BE2C (cell line): ENCODE data around the gene RPL38.

Experiments used
- DNase-seq: peaks from one replicate; pipeline ENCODE4 v3.0.0-alpha.2; 2020
- H3K27me3 ChIP-seq: fragments of 250-450 bp; sonication (Bioruptor Pico); 2 replicates; pipeline ENCODE4 v1.5.1; 2020; ENCODE audit warnings: mild to moderate bottlenecking
- H3K36me3 ChIP-seq: fragments of 250-450 bp; sonication (Bioruptor Pico); 2 replicates; pipeline ENCODE4 v1.5.1; 2020; ENCODE audit warnings: mild to moderate bottlenecking
- H3K4me1 ChIP-seq: fragments of 250-450 bp; sonication (Bioruptor Pico); 2 replicates; pipeline ENCODE4 v1.5.1; 2020
- H3K4me3 ChIP-seq: 2 replicates; pipeline ENCODE4 v1.5.1; 2011; ENCODE audit warnings: low read depth, low read length
- H3K9me3 ChIP-seq: fragments of 250-450 bp; sonication (Bioruptor Pico); 2 replicates; pipeline ENCODE4 v1.5.1; 2020
- TF ChIP-seq, protein P1 (sequence below): IDR thresholded peaks from 2 replicates; pipeline ENCODE4 v1.5.1; 2012; ENCODE audit warnings: mild to moderate bottlenecking, low read depth, low read length

RPL38 gene

DNA sequence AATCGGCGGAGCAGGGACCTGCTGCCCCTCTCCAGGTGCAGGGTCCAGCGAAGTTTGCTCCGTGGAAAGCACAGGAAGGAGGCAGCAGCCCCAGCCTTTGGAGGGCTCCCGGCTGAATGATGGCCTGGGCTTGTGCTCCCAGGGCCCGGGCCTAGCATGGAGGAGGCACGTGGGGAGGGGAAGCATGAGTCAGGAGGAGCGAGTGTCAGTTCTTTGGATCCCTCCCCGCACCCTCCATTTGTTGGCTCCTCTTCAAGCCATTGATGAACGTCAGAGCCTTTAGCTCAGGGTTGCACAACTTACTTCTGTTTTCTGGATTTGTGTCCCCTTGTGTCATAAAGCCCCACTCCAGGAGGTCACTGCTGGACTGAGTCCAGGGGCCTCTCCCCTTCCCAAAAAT is 35.7 kb downstream of the RPL38 start:
- Histone ChIP-seq H3K9me3 (no peaks in the 10 kb centered on the region), H3K4me3 (no peak overlapping the region), H3K27me3 (no peaks in the 10 kb centered on the region), H3K4me1 (no peaks in the 10 kb centered on the region), H3K36me3 (no peaks in the 10 kb centered on the region; the same call in 1 of the 2 replicates)
- TF ChIP-seq, protein P1, sequence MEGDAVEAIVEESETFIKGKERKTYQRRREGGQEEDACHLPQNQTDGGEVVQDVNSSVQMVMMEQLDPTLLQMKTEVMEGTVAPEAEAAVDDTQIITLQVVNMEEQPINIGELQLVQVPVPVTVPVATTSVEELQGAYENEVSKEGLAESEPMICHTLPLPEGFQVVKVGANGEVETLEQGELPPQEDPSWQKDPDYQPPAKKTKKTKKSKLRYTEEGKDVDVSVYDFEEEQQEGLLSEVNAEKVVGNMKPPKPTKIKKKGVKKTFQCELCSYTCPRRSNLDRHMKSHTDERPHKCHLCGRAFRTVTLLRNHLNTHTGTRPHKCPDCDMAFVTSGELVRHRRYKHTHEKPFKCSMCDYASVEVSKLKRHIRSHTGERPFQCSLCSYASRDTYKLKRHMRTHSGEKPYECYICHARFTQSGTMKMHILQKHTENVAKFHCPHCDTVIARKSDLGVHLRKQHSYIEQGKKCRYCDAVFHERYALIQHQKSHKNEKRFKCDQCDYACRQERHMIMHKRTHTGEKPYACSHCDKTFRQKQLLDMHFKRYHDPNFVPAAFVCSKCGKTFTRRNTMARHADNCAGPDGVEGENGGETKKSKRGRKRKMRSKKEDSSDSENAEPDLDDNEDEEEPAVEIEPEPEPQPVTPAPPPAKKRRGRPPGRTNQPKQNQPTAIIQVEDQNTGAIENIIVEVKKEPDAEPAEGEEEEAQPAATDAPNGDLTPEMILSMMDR, result no peak
- no peak for DNase-seq

DNA sequence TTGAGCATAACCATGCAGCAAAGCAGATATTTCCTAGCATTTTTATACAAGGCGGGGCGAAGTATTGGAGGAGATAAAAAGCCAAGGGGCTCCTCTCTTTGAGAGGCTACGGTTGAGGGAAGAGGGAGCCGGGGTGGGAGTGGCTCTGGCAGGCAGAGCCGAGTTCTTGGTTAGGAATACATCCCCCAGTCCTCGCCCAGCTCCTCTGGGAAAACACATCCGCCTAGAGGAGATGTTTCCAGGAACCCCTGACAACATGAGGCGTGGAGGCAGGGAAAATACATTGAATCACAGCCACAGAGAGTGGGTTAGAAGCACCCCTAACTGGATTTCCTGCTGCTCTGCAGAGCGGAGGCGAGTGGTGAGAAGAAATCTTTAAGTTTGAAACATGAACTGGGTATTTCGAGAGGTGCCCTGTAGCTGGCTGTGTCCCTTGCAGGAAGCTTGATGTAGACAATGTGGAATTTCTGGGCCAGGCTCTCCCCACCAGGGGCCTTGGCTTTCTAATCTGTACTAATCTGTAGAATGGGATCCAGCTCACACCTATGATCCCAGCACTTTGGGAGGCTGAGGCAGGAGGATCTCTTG is 37.2 kb downstream of the RPL38 start:
- H3K36me3 ChIP-seq, result no peaks in the 10 kb centered on the region; the same call in 1 of the 2 replicates
- H3K4me3 ChIP-seq, result no peak overlapping the region
- H3K4me1 ChIP-seq, result no peaks in the 10 kb centered on the region
- no peak for DNase-seq
- no peaks in the 10 kb centered on the region for H3K27me3 ChIP-seq
- H3K9me3 ChIP-seq, result no peaks in the 10 kb centered on the region
- TF ChIP-seq, protein P1, result no peak

DNA sequence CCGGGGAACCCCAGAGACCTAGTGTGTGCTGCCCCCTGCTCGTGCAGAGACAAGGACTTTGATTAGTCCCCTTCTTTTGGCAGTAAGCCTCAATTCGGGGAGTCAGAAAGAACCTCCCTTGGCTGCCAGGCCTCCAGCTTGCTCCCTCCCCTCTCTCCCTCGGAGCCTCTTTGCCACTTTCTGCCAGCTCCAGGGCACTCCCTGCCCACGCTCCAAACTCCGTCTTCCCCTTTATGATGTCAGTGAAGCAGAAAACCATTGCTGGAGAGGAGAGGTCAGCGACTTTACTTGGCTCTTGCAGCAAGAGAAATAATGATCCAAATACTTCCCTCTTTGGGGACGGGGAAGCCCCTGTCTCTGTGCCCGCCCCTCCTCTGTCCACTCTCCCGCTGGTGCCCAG is 38.0 kb downstream of the RPL38 start:
- H3K4me1 ChIP-seq, result no peaks in the 10 kb centered on the region
- no peaks in the 10 kb centered on the region for H3K27me3 ChIP-seq
- H3K4me3 ChIP-seq, result no peak overlapping the region
- no peak for DNase-seq
- no peaks in the 10 kb centered on the region for H3K9me3 ChIP-seq
- no peaks in the 10 kb centered on the region; the same call in 1 of the 2 replicates for H3K36me3 ChIP-seq
- TF ChIP-seq, protein P1, result no peak

DNA sequence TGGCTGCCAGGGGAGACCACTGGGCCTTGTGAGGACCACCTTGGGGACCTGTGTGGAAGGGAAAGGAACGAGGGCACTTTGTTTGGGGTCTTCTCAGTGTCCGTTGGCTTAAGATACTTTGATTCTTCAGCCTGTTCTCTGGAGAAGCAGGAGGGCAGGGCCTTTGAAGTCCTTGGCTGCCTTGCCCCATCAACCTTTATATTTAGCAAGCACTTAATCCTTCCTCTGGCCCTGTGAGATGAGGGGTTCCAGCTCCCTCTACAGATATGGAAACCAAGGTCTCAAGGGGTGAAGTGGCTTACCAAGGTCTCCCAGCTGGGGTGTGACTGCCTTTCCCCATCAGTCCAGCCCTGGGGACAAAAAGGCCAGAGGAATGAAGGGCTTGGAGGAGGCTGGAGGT is 38.4 kb downstream of the RPL38 start:
- no peaks in the 10 kb centered on the region for H3K4me1 ChIP-seq
- no peaks in the 10 kb centered on the region for H3K9me3 ChIP-seq
- H3K36me3 ChIP-seq, result no peaks in the 10 kb centered on the region; the same call in 1 of the 2 replicates
- no peak overlapping the region for H3K4me3 ChIP-seq
- no peak for DNase-seq
- TF ChIP-seq, protein P1, result no peak
- H3K27me3 ChIP-seq, result no peaks in the 10 kb centered on the region

DNA sequence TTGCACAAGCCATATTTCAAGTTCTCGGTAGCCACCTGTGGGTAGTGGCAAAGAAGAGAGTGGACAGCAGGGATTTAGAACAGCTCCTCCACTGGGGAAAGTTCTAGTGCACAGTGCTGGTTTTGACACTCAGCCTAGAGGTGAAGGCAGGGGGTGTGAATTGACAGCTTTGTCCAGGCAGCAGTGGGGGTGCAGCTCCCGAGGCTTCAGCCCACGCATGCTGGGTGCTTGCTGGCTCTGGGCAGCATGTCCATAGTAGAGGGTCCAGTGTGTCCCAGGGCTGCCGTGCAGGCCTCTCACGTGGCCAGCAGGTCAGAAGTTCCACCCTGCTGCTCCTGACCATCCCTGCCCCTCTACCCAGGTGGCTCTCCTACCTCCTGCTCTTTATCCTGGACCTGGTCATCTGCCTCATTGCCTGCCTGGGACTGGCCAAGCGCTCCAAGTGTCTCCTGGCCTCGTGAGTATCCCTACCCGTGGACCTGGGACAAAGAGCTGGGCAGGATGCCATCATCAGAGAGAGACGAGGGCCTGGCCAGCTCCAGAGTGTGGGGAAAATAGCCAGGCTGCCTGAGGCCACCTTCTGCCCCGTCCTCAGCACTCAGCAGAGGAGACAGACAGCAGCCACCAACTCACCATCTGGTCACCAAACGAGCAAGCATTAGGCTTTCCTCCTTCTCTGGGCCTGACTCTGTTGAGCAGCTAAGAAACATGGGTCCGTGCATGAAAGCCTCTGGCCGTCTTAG is 39.7 kb downstream of the RPL38 start:
- TF ChIP-seq, protein P1, result no peak
- DNase-seq, result no peak
- H3K9me3 ChIP-seq, result no peaks in the 10 kb centered on the region
- H3K27me3 ChIP-seq, result no peaks in the 10 kb centered on the region
- no peak overlapping the region for H3K4me3 ChIP-seq
- no peaks in the 10 kb centered on the region for H3K4me1 ChIP-seq
- no peaks in the 10 kb centered on the region for H3K36me3 ChIP-seq

DNA sequence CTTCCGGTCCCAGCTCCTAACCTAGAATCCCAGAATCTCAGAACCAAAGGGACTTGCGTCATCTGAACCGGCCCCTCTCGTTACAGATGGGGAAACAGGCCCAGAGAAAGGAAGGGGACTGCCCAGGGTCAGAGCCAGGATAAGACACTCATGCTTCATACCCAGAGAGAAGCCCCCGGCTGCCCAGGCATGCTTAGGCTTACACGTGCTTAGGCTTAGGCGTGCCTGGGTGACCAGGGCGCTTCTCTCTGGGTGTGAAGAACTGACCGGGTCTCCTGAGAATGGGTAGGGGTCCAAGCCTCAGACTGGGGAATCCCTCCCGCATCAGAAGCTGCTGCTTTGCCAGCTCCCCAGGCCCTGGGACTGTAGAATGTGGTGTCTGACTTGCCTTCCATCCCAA is 40.6 kb downstream of the RPL38 start:
- TF ChIP-seq, protein P1, result no peak
- no peaks in the 10 kb centered on the region for H3K27me3 ChIP-seq
- H3K9me3 ChIP-seq, result no peaks in the 10 kb centered on the region
- no peaks in the 10 kb centered on the region for H3K36me3 ChIP-seq
- no peak for DNase-seq
- peaks cover 4% of the 10 kb centered on the region for H3K4me1 ChIP-seq
- H3K4me3 ChIP-seq, result no peak overlapping the region
